Tongue (tissue), 2 donors: ENCODE results near the gene POFUT2. TPM values are rescaled to one million over a fixed set of nuclear protein-coding genes. Genes with fewer than 3 reads are reported as not detected.

Experiments
- DNase-seq: peaks from one replicate; pipeline ENCODE4 v3.0.0-alpha.2; 2015
- total RNA-seq: library from RNA; depleted of rRNA; stranded (reverse); fragments of >200 nt; gene quantifications from one replicate; pipeline ENCODE4 v1.2.3, GENCODE V29; 2014

POFUT2 gene
- total RNA-seq, 1 donor from 2014 or later = 41.6 TPM

DNA sequence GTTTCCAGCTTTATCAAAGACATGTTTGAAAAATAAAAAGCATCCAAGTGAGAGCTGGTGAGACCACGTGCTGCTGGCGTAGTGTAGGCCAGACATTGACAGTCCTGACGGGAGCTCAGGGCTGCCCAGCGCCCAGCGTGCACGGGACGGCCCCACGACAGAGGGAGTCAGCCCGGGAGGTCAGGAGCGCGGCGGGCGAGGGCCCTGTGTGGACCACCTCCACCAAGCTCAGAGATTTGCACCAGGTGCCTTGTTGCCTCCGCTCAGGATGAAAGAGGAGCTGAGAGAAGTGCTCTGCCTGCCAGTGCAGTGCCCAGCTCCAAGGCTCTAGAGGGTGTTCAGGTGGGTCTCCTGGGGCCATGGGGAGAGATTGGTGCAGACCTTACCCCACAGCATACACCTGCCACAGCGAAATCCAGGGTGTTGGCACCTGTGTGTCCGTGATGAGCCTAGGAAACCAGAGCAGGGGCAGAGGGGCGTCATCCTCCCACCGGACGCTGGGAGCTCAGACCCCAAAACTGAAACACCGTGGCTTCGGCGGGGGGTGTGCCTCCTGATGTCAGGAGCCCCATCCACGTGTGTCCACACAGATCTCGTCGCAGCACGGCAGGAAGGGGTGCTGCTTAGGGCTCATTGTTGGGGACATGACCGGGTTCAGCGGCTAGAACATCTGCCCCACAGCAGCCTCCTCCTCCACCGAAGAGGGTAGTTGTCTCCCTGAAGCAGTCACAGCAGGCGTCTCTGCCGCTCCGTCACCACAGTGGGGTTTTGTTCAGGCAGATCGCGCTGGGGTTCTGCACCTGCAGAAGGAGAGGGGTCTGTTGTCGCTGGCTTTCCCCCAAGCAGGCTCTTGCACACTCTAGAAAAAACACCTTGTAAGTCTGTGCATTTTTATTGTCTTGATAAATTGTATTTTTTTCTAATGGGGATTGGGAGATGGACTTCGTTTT lies 64.2 kb downstream of the POFUT2 start:
- no peak for DNase-seq

DNA sequence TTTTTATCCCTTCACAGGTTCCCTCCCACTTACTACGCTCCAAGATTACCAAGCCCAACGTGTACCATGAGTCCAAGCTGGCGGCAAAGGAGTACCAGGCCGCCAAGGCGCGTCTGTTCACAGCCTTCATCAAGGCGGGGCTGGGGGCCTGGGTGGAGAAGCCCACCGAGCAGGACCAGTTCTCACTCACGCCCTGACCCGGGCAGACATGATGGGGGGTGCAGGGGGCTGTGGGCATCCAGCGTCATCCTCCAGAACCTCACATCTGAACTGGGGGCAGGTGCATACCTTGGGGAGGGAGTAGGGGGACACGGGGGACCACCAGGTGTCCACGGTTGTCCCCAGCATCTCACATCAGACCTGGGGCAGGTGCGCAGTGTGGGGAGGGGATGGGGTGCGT lies 65.7 kb downstream of the POFUT2 start:
- DNase-seq = no peak

DNA sequence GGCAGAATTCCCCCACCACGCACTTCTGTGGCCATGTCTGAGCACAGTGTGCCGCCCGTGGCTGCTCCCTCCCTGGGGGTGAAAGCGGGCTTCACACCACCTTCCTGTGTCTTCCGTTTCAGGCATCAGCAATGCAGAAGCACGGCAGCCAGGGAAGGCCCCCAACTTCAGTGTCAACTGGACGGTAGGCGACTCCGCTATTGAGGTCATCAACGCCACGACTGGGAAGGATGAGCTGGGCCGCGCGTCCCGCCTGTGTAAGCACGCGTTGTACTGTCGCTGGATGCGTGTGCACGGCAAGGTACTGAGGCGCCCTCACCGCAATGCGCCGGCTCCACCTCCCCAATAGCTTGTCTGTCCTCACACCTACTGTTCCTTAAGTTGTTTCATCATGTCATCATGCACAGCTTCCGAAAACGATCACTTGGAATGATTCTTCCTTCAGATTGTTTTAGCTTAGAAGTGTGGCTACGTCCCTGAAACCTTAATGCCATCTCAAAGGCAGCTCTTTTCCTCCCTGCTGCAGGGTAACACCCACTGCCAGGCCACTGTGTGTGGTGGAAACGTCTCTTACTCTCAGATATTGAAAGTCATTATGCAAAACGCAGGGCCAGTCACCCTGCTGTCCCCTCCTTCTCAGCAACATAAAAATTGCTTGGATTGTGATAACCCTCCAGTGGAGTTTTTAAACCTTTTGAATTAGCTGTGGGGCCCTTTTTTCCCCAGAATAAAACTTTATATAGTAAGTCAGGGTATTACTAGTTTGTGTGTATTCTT lies 66.8 kb downstream of the POFUT2 start:
- no peak for DNase-seq

DNA sequence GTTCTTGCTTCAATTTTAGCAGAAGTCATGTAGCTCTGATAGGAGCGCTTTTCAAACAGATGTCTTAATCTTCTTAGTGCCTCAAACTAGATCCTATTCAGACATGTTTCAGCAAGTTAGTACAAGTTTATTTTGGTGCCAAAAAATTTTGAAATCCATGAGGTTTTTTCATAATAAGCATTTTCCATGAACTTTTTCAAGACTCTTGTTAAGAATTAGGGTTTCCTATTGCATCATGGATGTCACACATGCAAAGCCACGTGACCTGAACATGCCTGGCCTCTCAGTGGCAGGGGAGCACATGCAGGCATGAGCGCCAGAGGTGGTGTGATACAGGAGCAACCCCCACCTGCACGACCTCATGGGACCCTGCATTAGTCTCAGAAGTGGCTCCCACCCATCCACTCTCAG lies 67.6 kb downstream of the POFUT2 start:
- peak; percentile 27 for DNase-seq

DNA sequence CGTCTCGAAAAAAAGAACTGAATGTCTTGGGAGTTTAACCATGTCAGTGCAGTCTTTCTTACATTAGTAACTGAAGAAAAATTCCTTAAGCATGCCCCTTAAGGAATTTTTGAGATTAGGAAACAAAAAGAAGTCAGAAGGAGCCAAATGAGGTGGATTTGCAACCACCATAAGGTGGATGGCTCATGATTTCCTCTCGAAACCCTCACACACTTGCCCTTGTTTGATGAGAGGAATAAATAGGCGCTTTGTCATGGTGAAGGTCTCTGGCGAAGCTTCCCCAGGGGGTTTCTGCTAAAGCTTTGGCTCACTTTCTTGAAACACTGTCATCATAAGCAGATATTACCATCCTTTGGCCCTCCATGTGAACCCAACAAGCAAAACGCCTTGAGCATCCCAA lies 68.2 kb downstream of the POFUT2 start:
- DNase-seq = no peak

DNA sequence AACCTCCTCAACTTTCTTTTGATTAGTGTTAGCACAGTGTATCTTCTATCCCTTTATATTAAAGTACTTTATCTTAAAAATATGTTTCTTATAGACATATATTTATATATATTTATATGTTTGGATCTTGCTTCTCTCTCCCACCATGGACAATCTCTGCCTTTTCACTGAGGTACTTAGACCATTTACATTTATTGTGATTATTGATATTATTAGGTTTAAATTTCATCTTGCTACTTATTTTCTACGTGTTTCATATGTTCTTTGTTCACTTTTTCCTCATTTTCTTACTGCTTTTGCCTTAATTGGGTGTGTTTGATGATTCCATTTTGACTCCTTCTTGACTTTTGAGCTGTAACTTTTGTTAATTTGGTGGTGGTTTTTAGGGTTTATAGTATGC lies 70.7 kb downstream of the POFUT2 start:
- no peak for DNase-seq

DNA sequence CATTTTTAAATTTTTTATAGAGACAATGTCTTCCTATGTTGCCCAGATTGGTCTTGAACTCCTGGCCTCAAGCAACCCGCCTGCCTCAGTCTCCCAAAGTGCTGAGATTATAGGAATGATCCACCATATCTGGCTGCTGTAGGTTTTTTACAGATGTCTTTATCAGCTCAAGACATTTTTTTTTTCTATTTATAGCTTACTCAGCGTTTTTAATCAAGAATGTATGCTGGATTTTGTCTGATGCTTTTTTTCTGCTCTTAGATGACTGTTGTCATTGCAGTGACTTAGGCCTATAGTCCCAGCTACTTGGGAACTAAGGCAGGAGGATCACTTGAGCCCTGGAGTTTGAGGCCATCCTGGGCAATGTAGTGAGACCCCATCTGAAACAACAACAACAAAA lies 72.5 kb downstream of the POFUT2 start:
- DNase-seq = no peak

Other genes starting within 250 kb of the POFUT2 start
- gene ADARB1, start 213.3 kb downstream of the POFUT2 start, total RNA-seq = 45.2 TPM
- gene COL18A1, start 117.3 kb upstream of the POFUT2 start, total RNA-seq = 174 TPM